ENCODE measurements around the gene NFKBIB.
A peak's percentile ranks its signal among the peaks of the same experiment; 100 is the strongest.

Gene NFKBIB

DNA sequence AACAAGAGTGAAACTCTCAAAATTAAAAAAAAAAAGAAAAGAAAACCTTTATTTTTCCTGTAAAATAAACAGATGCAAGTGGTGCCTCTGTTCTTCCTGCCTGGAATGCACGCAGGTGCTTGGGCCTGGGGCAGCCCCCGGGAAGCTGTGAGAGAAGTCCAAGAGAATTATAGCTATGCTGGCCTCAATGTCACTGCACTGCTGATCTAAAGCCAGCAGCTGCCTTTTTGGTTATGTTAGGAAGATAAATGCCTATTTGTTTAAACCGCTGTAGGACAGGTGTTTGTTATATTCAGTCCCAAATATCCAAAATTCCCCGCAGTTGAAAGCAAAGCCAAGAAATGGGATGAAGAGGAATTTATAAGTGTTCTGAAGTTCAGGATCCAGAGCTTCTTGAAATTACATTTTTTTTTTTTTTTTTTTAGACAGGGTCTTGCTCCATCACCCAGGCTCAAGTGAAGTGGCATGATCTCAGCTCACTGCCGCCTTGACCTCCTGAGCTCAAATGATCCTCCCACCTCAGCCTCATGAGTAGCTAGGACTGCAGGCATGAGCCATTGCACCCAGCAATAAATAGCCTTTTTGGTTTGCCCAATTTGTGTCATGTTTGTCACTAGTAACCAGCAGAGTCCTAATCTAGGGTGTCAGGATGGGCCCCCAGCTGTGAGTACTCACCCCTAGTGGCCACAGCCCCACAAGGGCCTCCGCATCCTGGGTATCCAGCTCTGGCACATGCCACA lies 23.9 kb upstream of the NFKBIB start:
- Histone ChIP-seq H3K4me3 (ENCODE audit: low read depth in 1 of 2, low read length in 1 of 2) (no peak overlapping the region), H3K4me1 (ENCODE audit: control insufficient read depth in 1 of 2, insufficient read depth in 1 of 2, low read depth in 1 of 2, low read length in 1 of 2) (peaks cover 22 to 25% of the 10 kb centered on the region in 2 experiments), H3K9me3 (no peaks in the 10 kb centered on the region), H3K36me3 (peaks cover 49% of the 10 kb centered on the region), H3K27me3 (no peaks in the 10 kb centered on the region), H3K27ac (peak overlapping the region; percentile 36)
- TF ChIP-seq, protein P1, sequence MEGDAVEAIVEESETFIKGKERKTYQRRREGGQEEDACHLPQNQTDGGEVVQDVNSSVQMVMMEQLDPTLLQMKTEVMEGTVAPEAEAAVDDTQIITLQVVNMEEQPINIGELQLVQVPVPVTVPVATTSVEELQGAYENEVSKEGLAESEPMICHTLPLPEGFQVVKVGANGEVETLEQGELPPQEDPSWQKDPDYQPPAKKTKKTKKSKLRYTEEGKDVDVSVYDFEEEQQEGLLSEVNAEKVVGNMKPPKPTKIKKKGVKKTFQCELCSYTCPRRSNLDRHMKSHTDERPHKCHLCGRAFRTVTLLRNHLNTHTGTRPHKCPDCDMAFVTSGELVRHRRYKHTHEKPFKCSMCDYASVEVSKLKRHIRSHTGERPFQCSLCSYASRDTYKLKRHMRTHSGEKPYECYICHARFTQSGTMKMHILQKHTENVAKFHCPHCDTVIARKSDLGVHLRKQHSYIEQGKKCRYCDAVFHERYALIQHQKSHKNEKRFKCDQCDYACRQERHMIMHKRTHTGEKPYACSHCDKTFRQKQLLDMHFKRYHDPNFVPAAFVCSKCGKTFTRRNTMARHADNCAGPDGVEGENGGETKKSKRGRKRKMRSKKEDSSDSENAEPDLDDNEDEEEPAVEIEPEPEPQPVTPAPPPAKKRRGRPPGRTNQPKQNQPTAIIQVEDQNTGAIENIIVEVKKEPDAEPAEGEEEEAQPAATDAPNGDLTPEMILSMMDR (IDR thresholded peaks at IDR 0.05): no peak

DNA sequence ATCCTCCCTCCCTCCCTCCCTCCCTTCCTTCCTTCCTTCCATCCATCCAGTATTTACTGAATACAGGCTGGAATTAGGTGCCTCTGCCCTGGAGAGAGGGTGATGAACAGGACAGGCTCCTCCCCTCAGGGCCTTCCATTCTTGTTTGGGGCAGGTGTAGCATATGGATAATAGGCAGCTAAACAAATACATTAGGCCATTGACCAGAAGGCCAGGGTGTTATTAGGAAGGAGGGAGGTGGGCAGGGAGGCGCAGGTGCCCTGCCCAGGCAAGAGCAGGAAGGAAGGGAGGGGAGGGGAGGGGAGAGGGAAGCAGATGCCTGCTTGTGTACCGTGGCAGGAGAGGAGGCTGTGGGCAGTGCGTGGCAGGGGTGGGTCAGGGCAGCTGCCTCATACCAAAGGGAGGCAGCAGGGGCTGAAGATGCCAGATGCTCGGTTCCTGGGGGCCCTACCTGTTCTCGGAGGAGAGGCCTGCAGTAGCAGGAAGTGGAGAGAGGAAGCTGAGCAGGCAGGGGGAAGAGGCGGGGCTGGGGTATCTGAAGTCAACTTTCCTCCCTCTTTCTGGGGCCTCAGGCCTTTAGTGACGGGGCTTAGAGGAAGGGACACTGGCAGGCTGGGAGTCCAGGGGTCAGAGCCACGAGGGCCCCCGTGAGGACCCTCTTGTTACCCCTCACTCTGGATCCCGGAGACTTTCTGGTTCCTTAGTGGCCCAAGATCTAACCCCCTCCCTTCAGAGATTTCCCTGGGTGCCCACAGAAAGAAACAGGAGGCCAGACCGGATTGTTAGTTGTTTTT lies 21.8 kb upstream of the NFKBIB start, which contains the start of gene RINL:
RINL (minus strand) TSS at position 495 of the 794 bp plus-strand sequence. CDS start 1,533 bp downstream, outside the sequence.
- peak within 1 kb of the TSS; percentile 68 to 79 for H3K4me3 ChIP-seq (ENCODE audit: low read depth in 1 of 2, low read length in 1 of 2)
- H3K27me3 ChIP-seq: no peaks in the 10 kb centered on the region
- H3K36me3 ChIP-seq: peaks cover 45% of the 10 kb centered on the region
- H3K27ac ChIP-seq: peak within 1 kb of the TSS; percentile 94
- H3K9me3 ChIP-seq: no peaks in the 10 kb centered on the region
- TF ChIP-seq, protein P1 (IDR thresholded peaks at IDR 0.05): no peak
- H3K4me1 ChIP-seq (ENCODE audit: control insufficient read depth in 1 of 2, insufficient read depth in 1 of 2, low read depth in 1 of 2, low read length in 1 of 2): peaks cover 22 to 25% of the 10 kb centered on the region in 2 experiments

DNA sequence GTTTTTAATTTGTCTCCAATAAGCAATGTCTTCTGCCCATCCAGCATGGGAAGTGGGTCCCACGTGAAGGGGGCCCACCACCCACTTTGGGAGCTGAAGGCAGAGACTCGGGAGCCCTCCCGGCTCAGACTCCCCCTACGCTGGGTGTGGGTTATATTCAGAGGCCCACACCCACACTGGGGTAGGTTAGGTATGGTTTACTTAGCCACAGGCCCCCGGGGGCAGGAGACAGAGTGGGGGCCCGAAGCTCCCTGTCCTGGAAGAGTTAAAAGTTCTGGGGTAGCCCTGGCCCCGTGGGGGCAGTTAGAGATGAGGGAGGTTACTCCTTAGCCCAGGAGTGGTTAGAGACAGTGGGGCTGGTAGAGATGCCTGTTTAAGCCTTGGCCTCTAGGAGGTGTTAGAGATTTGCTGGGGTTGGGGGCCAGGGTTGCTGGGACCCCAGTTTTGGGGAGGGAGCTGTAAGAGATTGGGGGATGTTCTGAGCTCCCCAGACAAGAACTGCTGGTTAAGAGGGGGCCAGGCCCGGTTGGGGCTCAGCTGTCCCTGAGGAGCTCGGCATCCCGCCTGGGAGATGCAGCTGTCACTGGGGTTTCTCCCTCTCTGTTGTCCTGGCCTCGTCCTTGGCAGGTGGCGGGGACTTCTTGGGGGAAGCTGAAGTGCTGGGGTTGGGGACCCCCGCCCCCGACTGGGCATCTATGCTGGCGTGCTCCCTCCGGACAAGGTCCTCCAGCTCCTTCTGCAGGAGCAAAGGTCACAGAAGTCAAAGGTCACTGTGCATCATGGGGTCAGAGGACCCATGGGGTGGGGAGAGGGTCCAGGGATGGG lies 21.0 kb upstream of the NFKBIB start:
- Histone ChIP-seq H3K4me3 (ENCODE audit: low read depth in 1 of 2, low read length in 1 of 2) (peak overlapping the region; percentile 68 to 79), H3K9me3 (no peaks in the 10 kb centered on the region), H3K4me1 (ENCODE audit: control insufficient read depth in 1 of 2, insufficient read depth in 1 of 2, low read depth in 1 of 2, low read length in 1 of 2) (peaks cover 22 to 25% of the 10 kb centered on the region in 2 experiments), H3K27me3 (no peaks in the 10 kb centered on the region), H3K36me3 (peaks cover 45% of the 10 kb centered on the region), H3K27ac (peak overlapping the region; percentile 94)
- TF ChIP-seq, protein P1 (IDR thresholded peaks at IDR 0.05): no peak

DNA sequence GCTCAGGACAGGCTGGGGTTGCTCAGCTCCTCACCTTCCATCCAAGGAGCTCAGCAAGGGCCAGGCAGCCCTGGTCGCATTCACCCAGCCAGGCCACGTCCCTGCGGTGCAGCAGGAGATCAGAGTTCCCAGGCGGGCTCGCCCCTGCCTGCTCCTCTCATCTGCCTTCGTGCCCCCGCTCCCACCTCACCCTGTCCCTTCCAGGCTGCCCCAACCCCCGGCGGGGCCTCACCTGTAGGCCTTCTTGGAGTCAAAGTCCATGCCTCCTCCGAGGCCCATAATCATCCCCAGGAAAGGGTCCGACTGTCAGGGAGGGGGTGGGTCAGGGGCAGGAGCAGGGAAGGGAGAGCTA lies 20.4 kb upstream of the NFKBIB start:
- Histone ChIP-seq H3K4me3 (ENCODE audit: low read depth in 1 of 2, low read length in 1 of 2) (no peak overlapping the region), H3K27me3 (no peaks in the 10 kb centered on the region), H3K9me3 (no peaks in the 10 kb centered on the region), H3K36me3 (peaks cover 39% of the 10 kb centered on the region), H3K4me1 (ENCODE audit: control insufficient read depth in 1 of 2, insufficient read depth in 1 of 2, low read depth in 1 of 2, low read length in 1 of 2) (peaks cover 22 to 25% of the 10 kb centered on the region in 2 experiments), H3K27ac (peak overlapping the region; percentile 94)
- TF ChIP-seq, protein P1 (IDR thresholded peaks at IDR 0.05): no peak

Data from neutrophil (primary cell).